ENCODE results near the gene RNF114.
"Not testable (repeated sequence)": the region's sequence is repeated elsewhere in the genome, so short reads cannot be mapped to it uniquely, and the experiment has no call there.

RNF114 gene

GRCh38 chr20:49964964-49965780, 29.0 kb downstream of the RNF114 start:
- H3K27ac ChIP-seq (ENCODE audit: insufficient read depth, low read length, poor library complexity, severe bottlenecking), result no peak overlapping the region

DNA sequence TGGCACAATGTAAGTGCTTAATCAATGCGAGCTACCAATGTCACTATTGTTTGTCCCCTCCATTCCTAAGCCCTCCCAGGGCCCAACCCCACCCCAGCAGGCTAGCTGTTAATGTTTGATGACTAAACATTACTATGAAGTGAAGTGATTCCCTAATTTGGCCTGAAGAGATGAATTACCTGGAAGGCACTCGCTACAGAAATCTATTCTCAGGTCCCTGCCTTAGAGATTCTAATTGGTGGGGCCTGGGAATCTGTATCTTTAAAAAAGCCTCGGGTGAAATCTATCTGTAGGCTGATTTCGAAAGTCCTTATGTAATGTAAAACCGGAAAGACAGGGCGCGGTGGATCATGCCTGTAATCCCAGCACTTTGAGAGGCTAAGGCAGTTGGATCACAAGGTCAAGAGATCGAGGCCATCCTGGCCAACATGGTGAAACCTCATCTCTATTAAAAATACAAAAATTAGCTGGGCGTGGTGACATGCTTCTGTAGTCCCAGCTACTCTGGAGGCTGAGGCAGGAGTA, 29.6 kb downstream of the RNF114 start:
- no peak for DNase-seq

More at GRCh38 chr20:49964964-49965780, 29.0 kb downstream of the RNF114 start:
- Histone ChIP-seq H3K27me3 (replicated peaks; ENCODE audit: control insufficient read depth, insufficient read depth, low read length, poor library complexity, severe bottlenecking) (no peaks in the 10 kb centered on the region), H3K4me1 (ENCODE audit: control insufficient read depth, insufficient read depth, low read length, poor library complexity, severe bottlenecking) (no peaks in the 10 kb centered on the region), H3K9me3 (ENCODE audit: control insufficient read depth, low read length) (no peaks in the 10 kb centered on the region), H3K36me3 (ENCODE audit: control insufficient read depth, insufficient read depth, low read length) (no peaks in the 10 kb centered on the region), H3K4me3 (ENCODE audit: insufficient read depth, low read depth, low read length, poor library complexity, severe bottlenecking) (no peak overlapping the region)
- no peak for DNase-seq

DNA sequence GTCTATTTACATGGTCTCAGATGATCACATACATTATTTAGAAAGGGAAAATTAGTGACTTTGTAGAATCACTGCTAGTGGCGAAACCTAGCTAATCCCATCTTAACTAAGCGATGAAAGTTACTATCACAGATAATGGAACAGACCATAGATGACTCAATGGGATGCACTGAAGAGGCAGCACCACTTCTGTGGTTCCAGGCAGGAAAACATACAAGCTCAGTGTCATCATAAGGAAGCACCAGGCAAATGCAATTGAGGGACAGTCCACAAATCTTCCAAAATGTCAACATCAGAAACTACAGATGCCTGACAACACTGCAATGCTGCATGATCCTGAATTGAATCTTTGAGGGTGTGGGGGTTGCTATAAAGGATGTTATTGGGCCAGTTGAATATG, 30.7 kb downstream of the RNF114 start:
- no peak for DNase-seq
- Histone ChIP-seq H3K4me3 (ENCODE audit: insufficient read depth, low read depth, low read length, poor library complexity, severe bottlenecking) (no peak overlapping the region), H3K36me3 (ENCODE audit: control insufficient read depth, insufficient read depth, low read length) (no peaks in the 10 kb centered on the region), H3K27ac (ENCODE audit: insufficient read depth, low read length, poor library complexity, severe bottlenecking) (no peak overlapping the region), H3K9me3 (ENCODE audit: control insufficient read depth, low read length) (no peaks in the 10 kb centered on the region), H3K27me3 (replicated peaks; ENCODE audit: control insufficient read depth, insufficient read depth, low read length, poor library complexity, severe bottlenecking) (no peaks in the 10 kb centered on the region), H3K4me1 (ENCODE audit: control insufficient read depth, insufficient read depth, low read length, poor library complexity, severe bottlenecking) (no peaks in the 10 kb centered on the region)

More for the DNA sequence above, 29.6 kb downstream of the RNF114 start:
- no peaks in the 10 kb centered on the region for H3K36me3 ChIP-seq (ENCODE audit: control insufficient read depth, insufficient read depth, low read length)
- no peak overlapping the region for H3K27ac ChIP-seq (ENCODE audit: insufficient read depth, low read length, poor library complexity, severe bottlenecking)
- no peaks in the 10 kb centered on the region for H3K4me1 ChIP-seq (ENCODE audit: control insufficient read depth, insufficient read depth, low read length, poor library complexity, severe bottlenecking)
- H3K9me3 ChIP-seq (ENCODE audit: control insufficient read depth, low read length), result no peaks in the 10 kb centered on the region
- H3K27me3 ChIP-seq (replicated peaks; ENCODE audit: control insufficient read depth, insufficient read depth, low read length, poor library complexity, severe bottlenecking), result no peaks in the 10 kb centered on the region
- H3K4me3 ChIP-seq (ENCODE audit: insufficient read depth, low read depth, low read length, poor library complexity, severe bottlenecking), result no peak overlapping the region

DNA sequence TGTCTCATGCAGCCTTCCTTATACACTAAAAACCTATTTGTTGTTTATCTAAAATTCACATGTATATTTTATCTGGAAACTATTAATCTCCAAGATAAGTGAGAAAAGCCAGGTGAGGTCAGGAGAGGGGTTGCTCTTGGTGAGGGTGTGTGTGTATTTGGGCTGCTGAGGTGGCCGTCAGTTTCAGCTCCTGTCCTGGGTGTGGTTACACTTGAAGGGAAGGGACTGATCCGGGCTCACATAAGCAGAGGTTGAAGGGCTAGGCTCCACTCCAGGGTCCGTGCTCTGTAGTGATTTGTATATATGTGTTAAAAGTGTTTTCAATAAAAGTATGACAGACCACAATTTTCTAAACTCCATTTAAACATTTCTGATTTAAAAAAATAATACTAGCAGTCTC, 33.0 kb downstream of the RNF114 start:
- Histone ChIP-seq H3K4me3 (ENCODE audit: insufficient read depth, low read depth, low read length, poor library complexity, severe bottlenecking) (no peak overlapping the region), H3K27ac (ENCODE audit: insufficient read depth, low read length, poor library complexity, severe bottlenecking) (no peak overlapping the region)
- DNase-seq, result no peak

GRCh38 chr20:49969946-49970345, 33.7 kb downstream of the RNF114 start:
- Histone ChIP-seq H3K27me3 (replicated peaks; ENCODE audit: control insufficient read depth, insufficient read depth, low read length, poor library complexity, severe bottlenecking) (no peaks in the 10 kb centered on the region), H3K36me3 (ENCODE audit: control insufficient read depth, insufficient read depth, low read length) (no peaks in the 10 kb centered on the region), H3K4me3 (ENCODE audit: insufficient read depth, low read depth, low read length, poor library complexity, severe bottlenecking) (no peak overlapping the region), H3K27ac (ENCODE audit: insufficient read depth, low read length, poor library complexity, severe bottlenecking) (no peak overlapping the region), H3K4me1 (ENCODE audit: control insufficient read depth, insufficient read depth, low read length, poor library complexity, severe bottlenecking) (no peaks in the 10 kb centered on the region), H3K9me3 (ENCODE audit: control insufficient read depth, low read length) (no peaks in the 10 kb centered on the region)
- no peak for DNase-seq

More for the DNA sequence above, 33.0 kb downstream of the RNF114 start:
- Histone ChIP-seq H3K4me1 (ENCODE audit: control insufficient read depth, insufficient read depth, low read length, poor library complexity, severe bottlenecking) (no peaks in the 10 kb centered on the region), H3K9me3 (ENCODE audit: control insufficient read depth, low read length) (no peaks in the 10 kb centered on the region), H3K36me3 (ENCODE audit: control insufficient read depth, insufficient read depth, low read length) (no peaks in the 10 kb centered on the region), H3K27me3 (replicated peaks; ENCODE audit: control insufficient read depth, insufficient read depth, low read length, poor library complexity, severe bottlenecking) (no peaks in the 10 kb centered on the region)

DNA sequence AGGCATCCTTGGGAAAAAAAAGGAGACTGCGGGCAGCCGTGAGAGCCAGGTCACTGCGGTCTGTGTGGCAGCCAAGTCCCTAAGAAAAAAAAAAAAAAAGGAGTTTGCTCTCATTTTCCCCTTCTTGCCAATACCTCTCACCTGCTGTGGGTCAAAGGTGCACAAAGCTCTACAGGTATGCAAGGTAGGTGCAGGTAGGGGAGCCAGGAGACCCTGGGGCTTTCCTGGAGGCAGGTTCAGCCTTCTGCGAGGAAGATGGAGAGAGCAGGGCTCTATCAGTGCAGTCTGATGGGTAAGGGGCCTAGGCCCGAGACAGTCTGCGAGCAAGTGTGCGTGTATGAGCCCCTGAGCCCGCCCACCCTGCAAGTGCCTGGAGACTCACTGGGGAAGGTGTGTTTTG, 34.3 kb downstream of the RNF114 start:
- Histone ChIP-seq H3K27me3 (replicated peaks; ENCODE audit: control insufficient read depth, insufficient read depth, low read length, poor library complexity, severe bottlenecking) (no peaks in the 10 kb centered on the region), H3K4me1 (ENCODE audit: control insufficient read depth, insufficient read depth, low read length, poor library complexity, severe bottlenecking) (no peaks in the 10 kb centered on the region), H3K36me3 (ENCODE audit: control insufficient read depth, insufficient read depth, low read length) (no peaks in the 10 kb centered on the region), H3K4me3 (ENCODE audit: insufficient read depth, low read depth, low read length, poor library complexity, severe bottlenecking) (no peak overlapping the region), H3K27ac (ENCODE audit: insufficient read depth, low read length, poor library complexity, severe bottlenecking) (no peak overlapping the region), H3K9me3 (ENCODE audit: control insufficient read depth, low read length) (no peaks in the 10 kb centered on the region)
- no peak for DNase-seq

- Histone ChIP-seq H3K9me3 (ENCODE audit: control insufficient read depth, low read length) (no peaks in the 10 kb centered on the region), H3K36me3 (ENCODE audit: control insufficient read depth, insufficient read depth, low read length) (no peaks in the 10 kb centered on the region), H3K27ac (ENCODE audit: insufficient read depth, low read length, poor library complexity, severe bottlenecking) (no peak overlapping the region), H3K4me3 (ENCODE audit: insufficient read depth, low read depth, low read length, poor library complexity, severe bottlenecking) (no peak overlapping the region), H3K27me3 (replicated peaks; ENCODE audit: control insufficient read depth, insufficient read depth, low read length, poor library complexity, severe bottlenecking) (no peaks in the 10 kb centered on the region), H3K4me1 (ENCODE audit: control insufficient read depth, insufficient read depth, low read length, poor library complexity, severe bottlenecking) (peaks cover 3% of the 10 kb centered on the region)
- DNase-seq, result no peak
Observed at GRCh38 chr20:49973981-49974380, 37.8 kb downstream of the RNF114 start.

- Histone ChIP-seq H3K9me3 (ENCODE audit: control insufficient read depth, low read length) (no peaks in the 10 kb centered on the region), H3K27ac (ENCODE audit: insufficient read depth, low read length, poor library complexity, severe bottlenecking) (no peak overlapping the region), H3K4me1 (ENCODE audit: control insufficient read depth, insufficient read depth, low read length, poor library complexity, severe bottlenecking) (peaks cover 6% of the 10 kb centered on the region), H3K4me3 (ENCODE audit: insufficient read depth, low read depth, low read length, poor library complexity, severe bottlenecking) (no peak overlapping the region), H3K36me3 (ENCODE audit: control insufficient read depth, insufficient read depth, low read length) (no peaks in the 10 kb centered on the region), H3K27me3 (replicated peaks; ENCODE audit: control insufficient read depth, insufficient read depth, low read length, poor library complexity, severe bottlenecking) (no peaks in the 10 kb centered on the region)
- DNase-seq, result no peak
Observed at GRCh38 chr20:49976542-49976941, 40.3 kb downstream of the RNF114 start.

GRCh38 chr20:49977740-49978139, 41.5 kb downstream of the RNF114 start:
- not testable (repeated sequence) for H3K27ac ChIP-seq (ENCODE audit: insufficient read depth, low read length, poor library complexity, severe bottlenecking); H3K27me3 ChIP-seq (replicated peaks; ENCODE audit: control insufficient read depth, insufficient read depth, low read length, poor library complexity, severe bottlenecking); DNase-seq; H3K36me3 ChIP-seq (ENCODE audit: control insufficient read depth, insufficient read depth, low read length); H3K4me3 ChIP-seq (ENCODE audit: insufficient read depth, low read depth, low read length, poor library complexity, severe bottlenecking); H3K9me3 ChIP-seq (ENCODE audit: control insufficient read depth, low read length)
- peaks cover 13% of the 10 kb centered on the region for H3K4me1 ChIP-seq (ENCODE audit: control insufficient read depth, insufficient read depth, low read length, poor library complexity, severe bottlenecking)

DNA sequence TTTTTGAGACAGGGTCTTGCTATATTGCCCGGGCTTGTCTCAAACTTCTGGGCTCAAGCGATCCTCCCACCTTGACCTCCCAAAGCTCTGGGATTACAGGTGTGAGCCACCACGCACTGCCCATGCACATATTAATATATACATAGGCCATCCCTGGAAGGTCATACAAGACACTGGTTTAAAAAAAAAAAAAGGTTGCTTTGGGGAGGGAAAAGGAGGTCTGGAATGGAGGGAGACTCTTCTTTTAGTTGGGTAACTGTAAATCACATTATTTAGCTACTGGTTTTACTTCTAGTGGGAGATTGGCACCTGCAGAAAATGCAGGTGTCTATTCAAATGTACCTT, 42.5 kb downstream of the RNF114 start:
- H3K9me3 ChIP-seq (ENCODE audit: control insufficient read depth, low read length), result no peaks in the 10 kb centered on the region
- no peak overlapping the region for H3K4me3 ChIP-seq (ENCODE audit: insufficient read depth, low read depth, low read length, poor library complexity, severe bottlenecking)
- peaks cover 19% of the 10 kb centered on the region for H3K4me1 ChIP-seq (ENCODE audit: control insufficient read depth, insufficient read depth, low read length, poor library complexity, severe bottlenecking)
- no peaks in the 10 kb centered on the region for H3K36me3 ChIP-seq (ENCODE audit: control insufficient read depth, insufficient read depth, low read length)
- no peak for DNase-seq
- no peak overlapping the region for H3K27ac ChIP-seq (ENCODE audit: insufficient read depth, low read length, poor library complexity, severe bottlenecking)
- H3K27me3 ChIP-seq (replicated peaks; ENCODE audit: control insufficient read depth, insufficient read depth, low read length, poor library complexity, severe bottlenecking), result no peaks in the 10 kb centered on the region

Data from effector memory CD4-positive, alpha-beta T cell (primary cell).